GM12892 (cell line): ENCODE measurements around the gene NUDT3.

Experiments used
- POLR2A ChIP-seq: IDR thresholded peaks from 2 replicates; pipeline ENCODE4 v1.6.1; 2011; ENCODE audit warnings: low read depth, low read length, control low read depth
- TAF1 ChIP-seq: IDR thresholded peaks from 2 replicates; pipeline ENCODE4 v1.6.1; 2011; ENCODE audit warnings: low read depth, mild to moderate bottlenecking, control low read depth, low read length, borderline replicate concordance

DNA sequence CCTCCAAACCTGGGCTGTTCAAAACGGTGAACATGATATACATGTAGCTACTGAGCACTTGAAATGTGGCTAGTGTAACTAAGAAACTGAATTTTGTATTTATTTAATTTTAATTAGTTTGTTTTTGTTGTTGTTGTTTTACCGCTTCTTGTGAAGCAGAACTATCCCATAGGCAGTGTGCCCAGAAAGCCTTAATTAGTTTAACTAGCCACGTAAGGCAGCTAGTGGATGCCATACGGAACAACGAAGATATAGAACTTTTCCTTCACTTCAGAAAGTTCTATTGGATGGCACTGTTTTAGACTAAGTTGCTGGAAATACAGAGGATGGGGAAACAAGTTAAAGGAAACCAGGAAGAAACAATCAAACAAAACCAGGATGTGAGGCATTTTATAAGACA, 70.6 kb downstream of the NUDT3 start:
- TF ChIP-seq TAF1 (no peak), POLR2A (no peak)
